ENCODE data around the gene RABGAP1L.

RABGAP1L gene

DNA sequence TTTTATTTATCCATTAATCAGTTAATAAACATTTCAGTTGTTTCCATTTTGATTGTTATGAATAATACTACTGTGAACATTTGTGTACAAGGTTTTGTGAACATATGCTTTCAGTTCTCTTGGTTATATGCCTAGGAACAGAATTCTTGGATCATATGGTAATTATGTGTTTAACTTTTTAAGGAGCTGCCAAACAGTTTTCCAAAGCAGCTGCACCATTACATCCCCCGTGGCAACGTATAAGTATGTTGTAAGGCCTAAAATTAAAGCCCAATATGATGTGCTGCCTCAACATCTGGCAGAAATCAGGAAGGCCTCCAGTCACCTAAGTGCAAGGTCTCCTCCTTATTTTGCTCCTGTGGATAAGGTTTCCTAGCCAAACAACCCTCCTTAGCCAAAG is 604.9 kb downstream of the RABGAP1L start:
- Histone ChIP-seq H2AFZ (ENCODE audit: low read length) (no peak overlapping the region), H3K36me3 (ENCODE audit: insufficient read depth, low read length) (no peaks in the 10 kb centered on the region), H3K9me2 (replicated peaks; ENCODE audit: low read depth, low read length) (no peaks in the 10 kb centered on the region), H3K9ac (ENCODE audit: low read depth, low read length, poor library complexity, severe bottlenecking) (no peak overlapping the region), H3K4me2 (ENCODE audit: low read depth, low read length, poor library complexity, severe bottlenecking) (no peak overlapping the region), H3K79me2 (ENCODE audit: insufficient read depth, low read length) (no peaks in the 10 kb centered on the region), H3K27me3 (ENCODE audit: insufficient read depth, low read length, poor library complexity, severe bottlenecking) (no peaks in the 10 kb centered on the region), H4K20me1 (ENCODE audit: insufficient read depth, low read length, poor library complexity, severe bottlenecking) (no peaks in the 10 kb centered on the region), H3F3A (ENCODE audit: low read depth) (no peaks in the 10 kb centered on the region), H3K4me1 (ENCODE audit: insufficient read depth, low read length, poor library complexity, severe bottlenecking) (no peaks in the 10 kb centered on the region), H3K4me3 (ENCODE audit: low read length, poor library complexity, severe bottlenecking) (no peak overlapping the region), H3K9me3 (ENCODE audit: insufficient read depth, low read depth, low read length) (no peaks in the 10 kb centered on the region)
- TF ChIP-seq EZH2phosphoT487 (IDR thresholded peaks at IDR 0.05; ENCODE audit: borderline replicate concordance) (no peak), CTCF (conservative IDR thresholded peaks at IDR 0.05; ENCODE audit: low read length) (no peak)

DNA sequence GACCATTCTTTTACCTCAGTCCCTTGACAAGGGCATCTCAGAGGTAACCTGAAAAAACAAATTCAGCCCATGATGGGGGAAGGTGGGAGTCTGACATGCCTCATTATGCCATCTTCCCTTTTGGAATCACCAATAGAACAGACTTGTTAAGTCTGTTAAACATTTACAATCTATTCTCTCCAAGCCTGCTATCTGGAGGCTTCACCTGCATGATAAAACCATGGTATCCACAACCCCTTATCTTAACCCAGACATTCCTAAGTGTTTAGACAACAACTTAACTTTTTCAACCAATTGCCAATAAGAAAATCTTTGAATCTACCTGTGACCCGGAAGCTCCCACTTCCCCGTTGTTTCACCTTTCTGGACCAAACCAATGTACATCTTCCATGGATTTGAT is 607.4 kb downstream of the RABGAP1L start:
- H3K9ac ChIP-seq (ENCODE audit: low read depth, low read length, poor library complexity, severe bottlenecking): no peak overlapping the region
- H3K9me3 ChIP-seq (ENCODE audit: insufficient read depth, low read depth, low read length): no peaks in the 10 kb centered on the region
- no peaks in the 10 kb centered on the region for H4K20me1 ChIP-seq (ENCODE audit: insufficient read depth, low read length, poor library complexity, severe bottlenecking)
- no peaks in the 10 kb centered on the region for H3K27me3 ChIP-seq (ENCODE audit: insufficient read depth, low read length, poor library complexity, severe bottlenecking)
- no peaks in the 10 kb centered on the region for H3F3A ChIP-seq (ENCODE audit: low read depth)
- TF ChIP-seq CTCF (conservative IDR thresholded peaks at IDR 0.05; ENCODE audit: low read length) (no peak), EZH2phosphoT487 (IDR thresholded peaks at IDR 0.05; ENCODE audit: borderline replicate concordance) (no peak)
- H2AFZ ChIP-seq (ENCODE audit: low read length): no peak overlapping the region
- no peaks in the 10 kb centered on the region for H3K36me3 ChIP-seq (ENCODE audit: insufficient read depth, low read length)
- H3K4me2 ChIP-seq (ENCODE audit: low read depth, low read length, poor library complexity, severe bottlenecking): no peak overlapping the region
- H3K79me2 ChIP-seq (ENCODE audit: insufficient read depth, low read length): no peaks in the 10 kb centered on the region
- H3K9me2 ChIP-seq (replicated peaks; ENCODE audit: low read depth, low read length): no peaks in the 10 kb centered on the region
- H3K4me3 ChIP-seq (ENCODE audit: low read length, poor library complexity, severe bottlenecking): no peak overlapping the region
- H3K4me1 ChIP-seq (ENCODE audit: insufficient read depth, low read length, poor library complexity, severe bottlenecking): no peaks in the 10 kb centered on the region

DNA sequence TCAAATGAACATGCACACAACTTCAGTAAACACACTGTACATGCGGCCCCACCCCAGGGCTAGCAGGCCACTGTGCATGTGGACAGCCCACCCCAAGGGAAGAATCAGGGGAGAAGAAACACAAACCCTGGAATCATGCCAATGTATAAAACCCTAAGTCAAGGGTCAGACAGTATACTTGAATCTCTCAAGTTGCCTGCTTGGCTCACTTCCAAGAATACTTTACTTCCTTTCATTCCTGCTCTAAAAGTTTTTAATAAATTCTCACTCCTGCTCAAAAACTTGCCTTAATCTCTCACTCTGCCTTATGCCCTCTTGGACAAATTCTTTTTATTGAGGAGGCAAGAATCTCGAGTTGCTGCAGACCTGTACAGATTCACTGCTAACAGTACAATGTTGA is 609.2 kb downstream of the RABGAP1L start:
- Histone ChIP-seq H2AFZ (ENCODE audit: low read length) (no peak overlapping the region), H4K20me1 (ENCODE audit: insufficient read depth, low read length, poor library complexity, severe bottlenecking) (no peaks in the 10 kb centered on the region), H3K79me2 (ENCODE audit: insufficient read depth, low read length) (no peaks in the 10 kb centered on the region), H3K9me3 (ENCODE audit: insufficient read depth, low read depth, low read length) (no peaks in the 10 kb centered on the region), H3K36me3 (ENCODE audit: insufficient read depth, low read length) (no peaks in the 10 kb centered on the region), H3K9me2 (replicated peaks; ENCODE audit: low read depth, low read length) (no peaks in the 10 kb centered on the region), H3K27me3 (ENCODE audit: insufficient read depth, low read length, poor library complexity, severe bottlenecking) (no peaks in the 10 kb centered on the region), H3K9ac (ENCODE audit: low read depth, low read length, poor library complexity, severe bottlenecking) (no peak overlapping the region), H3K4me3 (ENCODE audit: low read length, poor library complexity, severe bottlenecking) (no peak overlapping the region), H3K4me2 (ENCODE audit: low read depth, low read length, poor library complexity, severe bottlenecking) (no peak overlapping the region), H3K4me1 (ENCODE audit: insufficient read depth, low read length, poor library complexity, severe bottlenecking) (no peaks in the 10 kb centered on the region), H3F3A (ENCODE audit: low read depth) (no peaks in the 10 kb centered on the region)
- TF ChIP-seq CTCF (conservative IDR thresholded peaks at IDR 0.05; ENCODE audit: low read length): no peak
- no peak for TF ChIP-seq EZH2phosphoT487 (IDR thresholded peaks at IDR 0.05; ENCODE audit: borderline replicate concordance)
